Ovary (tissue), 9 donors: ENCODE data around the gene VGLL4. TPM values are rescaled to one million over a fixed set of nuclear protein-coding genes. Genes with fewer than 3 reads are reported as not detected.

Source experiments
- DNase-seq, 5 donors: peaks; one replicate each; pipeline ENCODE4 v3.0.0-alpha.2; 2019 to 2020
- H3K27ac ChIP-seq, 2 donors: fragments of 200-600 bp; one replicate each; pipeline versions ENCODE4 v1.5.1 to v1.8.0; 2019 to 2022
- H3K27me3 ChIP-seq: fragments of 200-600 bp; one replicate; pipeline ENCODE4 v1.8.0; 2022
- H3K36me3 ChIP-seq: fragments of 200-600 bp; sonication (generic); one replicate; pipeline ENCODE4 v1.5.1; 2019
- H3K4me1 ChIP-seq: one replicate; pipeline ENCODE4 v1.8.1; 2013; ENCODE audit warnings: mild to moderate bottlenecking, moderate library complexity; ENCODE audit not compliant: insufficient read depth
- H3K4me3 ChIP-seq: fragments of 200-600 bp; sonication (generic); one replicate; pipeline ENCODE4 v1.5.1; 2017
- H3K9me3 ChIP-seq, 2 donors: fragments of 200-600 bp in 1 of 2; sonication (generic) in 1 of 2; one replicate each; pipeline versions ENCODE4 v1.5.1 to v1.8.1; 2013 to 2019; ENCODE audit warnings: mild to moderate bottlenecking in 1 of 2, moderate library complexity in 1 of 2
- CTCF ChIP-seq, 3 donors: fragments of 450-650 bp in 2 of 3; fragments of 200-600 bp in 1 of 3; IDR thresholded peaks; one replicate each; pipeline versions ENCODE4 v1.5.1 to v1.8.0; 2016 to 2022; ENCODE audit warnings: antibody characterized with exemption in 3 of 3, mild to moderate bottlenecking in 1 of 3
- EP300 ChIP-seq: sonication (generic); formaldehyde crosslinking; IDR thresholded peaks from one replicate; pipeline ENCODE4 v1.6.1; 2017; ENCODE audit warnings: antibody characterized with exemption
- POLR2A ChIP-seq: fragments of 450-650 bp; IDR thresholded peaks from one replicate; pipeline ENCODE4 v1.6.1; 2017; ENCODE audit warnings: antibody characterized with exemption, mild to moderate bottlenecking, moderate library complexity
- WGBS, 3 donors: extraction: QIAGEN DNeasy Blood & Tissue Kit in 1 of 3; methylation state at CpG; one replicate each; pipeline versions ENCODE4 v1.1.5 to v1.1.7; 2013 to 2017; 5-methylcytosine and 5-hydroxymethylcytosine counted together
- intact Hi-C, 4 donors: fragments of 100-400 bp; cut with DNase I; formaldehyde crosslinking; loops; one replicate each; pipeline versions ENCODE4 v1.11.0 to v1.15.1; 2022 to 2023
- polyA plus RNA-seq, 2 donors: library from polyadenylated mRNA; stranded (reverse); fragments of 200-250 nt in 1 of 2; fragments of 350-450 nt in 1 of 2; fragmentation: Illumina TruSeq in 1 of 2; extraction: RNeasy Lipid Tissue Mini Kit (QIAGEN cat#74804) in 1 of 2; gene quantifications; one replicate each; pipeline ENCODE4 v1.2.3, GENCODE V29; 2013 to 2014
- total RNA-seq, 7 donors: library from RNA; depleted of rRNA in 2 of 7; stranded (reverse); fragments of >200 nt in 2 of 7; fragmentation: NEBNext Ultra II Directional in 3 of 7; extraction: Animal tissue kit (Norgen Biotek cat#: 25700) in 3 of 7; gene quantifications; one replicate each; pipeline versions ENCODE4 v1.1.0 to v1.2.4, GENCODE V29; 2016 to 2023
- donor health status: DM: no; HTN: no; CAD: no; lungs with moderate emphysema.
- donor health status: DM: no; HTN: no; CAD: no.
- donor health status: Bipolar disorder and iron deficiency.
- donor health status: DM: yes; HTN: yes; CAD: no.
- donor health status: DM: no; HTN: no; CAD: no.
- donor health status: DM: yes; HTN: yes; CAD: no.

The VGLL4 gene
- total and polyA plus RNA-seq, 9 donors = 73.2 to 120 (median 106) TPM

- H3K9me3 ChIP-seq = no peaks in the 10 kb centered on the region
- H3K27me3 ChIP-seq = no peaks in the 10 kb centered on the region
- intact Hi-C loops = no loop called here
- WGBS, 3 donors = 79 to 88% (median 80%) methylated on average over 16 of the region's 16 CpGs
- TF ChIP-seq EP300 (no peak), CTCF (IDR thresholded peaks at IDR 0.05) (no peak), POLR2A (no peak)
- DNase-seq = peak in 1 of 5 donors; percentile 12
- H3K4me3 ChIP-seq = no peak overlapping the region
- H3K4me1 ChIP-seq = no peaks in the 10 kb centered on the region
- H3K27ac ChIP-seq = no peak overlapping the region
- H3K36me3 ChIP-seq = no peaks in the 10 kb centered on the region
Measured at GRCh38 chr3:11541321-11542303, 102.1 kb downstream of the VGLL4 start.

GRCh38 chr3:11539677-11540076 is 104.0 kb downstream of the VGLL4 start:
- no peak for DNase-seq
- Histone ChIP-seq H3K27me3 (no peaks in the 10 kb centered on the region), H3K4me3 (no peak overlapping the region), H3K4me1 (peaks cover 2% of the 10 kb centered on the region), H3K27ac (no peak overlapping the region), H3K36me3 (no peaks in the 10 kb centered on the region), H3K9me3 (no peaks in the 10 kb centered on the region)
- 93 to 97% (median 97%) methylated on average over 14 of the region's 14 CpGs for WGBS, 3 donors
- intact Hi-C loops = no loop called here
- no peak for TF ChIP-seq POLR2A
- TF ChIP-seq EP300 = no peak
- no peak for TF ChIP-seq CTCF (IDR thresholded peaks at IDR 0.05)

GRCh38 chr3:11539218-11539617 is 104.5 kb downstream of the VGLL4 start:
- intact Hi-C loops = no loop called here
- WGBS, 3 donors = 93 to 96% (median 94%) methylated on average over 5 of the region's 5 CpGs
- Histone ChIP-seq H3K27me3 (no peaks in the 10 kb centered on the region), H3K9me3 (no peaks in the 10 kb centered on the region), H3K4me1 (peaks cover 7% of the 10 kb centered on the region), H3K36me3 (no peaks in the 10 kb centered on the region), H3K4me3 (no peak overlapping the region), H3K27ac (no peak overlapping the region)
- DNase-seq = no peak
- TF ChIP-seq CTCF (IDR thresholded peaks at IDR 0.05) (no peak), POLR2A (no peak), EP300 (no peak)

GRCh38 chr3:11538581-11538980 is 105.1 kb downstream of the VGLL4 start:
- 92 to 94% (median 93%) methylated on average over 3 of the region's 3 CpGs for WGBS, 3 donors
- Histone ChIP-seq H3K27me3 (no peaks in the 10 kb centered on the region), H3K4me3 (no peak overlapping the region), H3K9me3 (no peaks in the 10 kb centered on the region), H3K4me1 (peaks cover 11% of the 10 kb centered on the region), H3K27ac (no peak overlapping the region), H3K36me3 (no peaks in the 10 kb centered on the region)
- intact Hi-C loops = no loop called here
- DNase-seq = no peak
- no peak for TF ChIP-seq EP300
- no peak for TF ChIP-seq POLR2A
- TF ChIP-seq CTCF (IDR thresholded peaks at IDR 0.05) = no peak
